Measurements from ENCODE around the gene KCTD19.
"Not testable (repeated sequence)": the region's sequence is repeated elsewhere in the genome, so short reads cannot be mapped to it uniquely, and the experiment has no call there.

KCTD19 gene

GRCh38 chr16:67326472-67327309, at the start of gene KCTD19, which contains the start of gene LRRC36:
Gene KCTD19 (minus strand): TSS chr16:67326741. CDS start chr16:67326707, 34 bp downstream.
Gene LRRC36 (plus strand): TSS chr16:67326815. CDS start chr16:67326863, 48 bp downstream.
- peak; percentile 37 to 39 for DNase-seq (ENCODE audit: low read depth in 2 of 2)

DNA sequence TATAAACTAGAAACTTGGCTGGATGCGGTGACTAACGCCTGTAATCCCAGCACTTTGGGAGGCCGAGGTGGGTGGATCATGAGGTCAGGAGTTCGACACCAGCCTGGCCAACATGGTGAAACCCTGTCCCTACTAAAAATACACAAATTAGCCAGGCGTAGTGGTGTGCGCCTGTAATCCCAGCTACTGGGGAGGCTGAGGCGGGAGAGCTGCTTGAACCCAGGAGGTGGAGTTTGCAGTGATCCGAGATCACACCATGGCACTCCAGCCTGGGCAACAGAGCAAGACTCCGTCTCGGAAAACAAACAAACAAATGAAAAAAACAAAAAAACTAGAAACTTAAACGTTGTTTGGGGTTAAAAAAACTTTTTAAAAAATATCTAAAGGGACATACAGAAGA, 49.5 kb upstream of the KCTD19 start:
- not testable (repeated sequence) for DNase-seq (ENCODE audit: low read depth in 2 of 2)

- no peak for DNase-seq (ENCODE audit: low read depth in 2 of 2)
These were observed 46.1 kb upstream of the KCTD19 start for GRCh38 chr16:67372664-67373063.

- DNase-seq (ENCODE audit: low read depth in 2 of 2): no peak
These were observed 44.1 kb upstream of the KCTD19 start for GRCh38 chr16:67370661-67371060.

DNA sequence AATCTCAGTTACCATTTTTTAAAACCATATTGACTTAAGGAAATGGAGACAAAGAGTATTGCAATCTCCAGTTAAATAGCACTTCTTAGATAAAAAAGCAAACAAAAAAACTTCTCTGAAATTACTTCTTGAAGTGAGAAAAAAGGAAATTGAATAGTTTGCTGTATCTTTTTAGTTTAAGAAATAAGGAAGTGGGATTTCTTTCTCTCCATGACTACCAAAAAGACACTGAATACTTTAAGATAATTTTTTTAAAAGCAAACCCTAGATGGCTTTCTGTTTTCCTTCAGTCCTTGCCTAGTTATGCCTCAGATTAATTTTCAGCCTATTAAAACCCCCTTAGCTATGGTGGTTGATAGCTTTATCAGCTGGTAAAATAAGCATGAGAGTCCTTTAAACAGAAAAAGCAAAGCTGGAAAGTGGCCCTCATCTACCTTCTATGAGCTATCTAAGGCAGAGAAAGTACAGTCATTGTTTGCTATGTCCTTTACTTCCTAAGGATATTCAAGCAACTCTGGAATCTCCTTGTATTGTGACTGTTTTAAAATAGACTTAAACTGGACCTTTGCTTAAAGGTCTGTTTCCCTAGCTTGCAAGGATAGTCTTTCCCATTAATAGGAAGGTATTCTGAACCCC, 38.2 kb upstream of the KCTD19 start:
- DNase-seq (ENCODE audit: low read depth in 2 of 2): no peak

DNA sequence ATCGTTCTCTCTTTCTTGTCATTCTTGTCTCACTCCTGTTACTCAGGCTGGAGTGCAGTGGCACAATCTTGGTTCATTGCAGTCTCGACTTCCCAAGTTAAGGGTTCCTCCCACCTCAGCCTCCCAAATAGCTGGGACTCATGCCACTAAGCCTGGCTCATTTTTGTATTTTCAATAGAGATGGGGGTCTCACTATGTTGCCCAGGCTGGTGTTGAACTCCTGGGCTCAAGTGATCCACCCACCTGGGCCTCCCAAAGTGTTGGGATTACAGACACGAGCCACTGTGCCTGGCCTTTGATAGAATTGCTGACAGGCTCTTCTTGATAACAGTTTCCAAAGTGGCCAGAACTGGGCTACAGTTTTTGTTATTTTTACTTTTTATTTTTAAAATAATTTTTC, 34.5 kb upstream of the KCTD19 start:
- DNase-seq (ENCODE audit: low read depth in 2 of 2): no peak

- not testable (repeated sequence) for DNase-seq (ENCODE audit: low read depth in 2 of 2)
These were observed 33.2 kb upstream of the KCTD19 start for GRCh38 chr16:67359540-67360269.

DNA sequence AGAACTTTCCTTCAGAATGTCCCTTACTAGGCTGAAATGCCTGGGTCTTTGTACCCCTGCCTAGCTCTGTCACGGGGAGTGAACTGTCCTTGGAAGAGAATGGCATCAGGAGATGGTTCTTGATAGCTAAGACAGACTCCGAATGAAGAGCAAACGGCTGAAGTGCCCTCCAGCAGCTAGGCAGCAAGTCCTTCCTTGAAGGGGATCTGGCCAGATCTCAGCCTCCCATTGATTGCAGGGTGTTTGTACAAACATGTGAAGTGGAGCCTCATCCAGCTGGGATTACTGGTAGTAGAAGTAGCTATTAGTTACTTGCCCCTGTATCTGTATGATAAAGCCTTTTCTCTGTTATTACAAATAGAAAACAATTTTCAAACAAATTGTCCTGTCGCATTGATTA, 31.0 kb upstream of the KCTD19 start:
- DNase-seq (ENCODE audit: low read depth in 2 of 2): no peak

- DNase-seq (ENCODE audit: low read depth in 2 of 2): no peak
These were observed 29.9 kb upstream of the KCTD19 start for GRCh38 chr16:67356396-67356795.

DNA sequence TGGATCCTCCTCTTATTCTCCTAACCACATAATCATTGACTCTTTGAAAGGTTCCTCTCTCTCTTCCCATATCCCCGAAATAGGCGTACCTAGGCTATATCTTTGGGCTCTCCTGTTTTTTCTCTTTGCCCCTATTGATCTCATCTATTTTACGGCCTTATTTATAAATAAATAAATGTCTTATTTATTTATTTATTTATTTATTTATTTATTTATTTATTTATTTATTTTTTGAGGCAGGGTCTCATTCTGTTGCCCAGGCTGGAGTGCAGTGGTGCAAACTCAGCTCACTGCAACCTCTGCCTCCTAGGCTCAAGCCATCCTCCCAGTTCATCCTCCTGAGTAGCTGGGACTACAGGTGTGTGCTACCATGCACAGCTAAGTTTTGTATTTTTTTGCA, 25.9 kb upstream of the KCTD19 start:
- not testable (repeated sequence) for DNase-seq (ENCODE audit: low read depth in 2 of 2)

GRCh38 chr16:67350324-67350723, 23.8 kb upstream of the KCTD19 start:
- no peak for DNase-seq (ENCODE audit: low read depth in 2 of 2)

DNA sequence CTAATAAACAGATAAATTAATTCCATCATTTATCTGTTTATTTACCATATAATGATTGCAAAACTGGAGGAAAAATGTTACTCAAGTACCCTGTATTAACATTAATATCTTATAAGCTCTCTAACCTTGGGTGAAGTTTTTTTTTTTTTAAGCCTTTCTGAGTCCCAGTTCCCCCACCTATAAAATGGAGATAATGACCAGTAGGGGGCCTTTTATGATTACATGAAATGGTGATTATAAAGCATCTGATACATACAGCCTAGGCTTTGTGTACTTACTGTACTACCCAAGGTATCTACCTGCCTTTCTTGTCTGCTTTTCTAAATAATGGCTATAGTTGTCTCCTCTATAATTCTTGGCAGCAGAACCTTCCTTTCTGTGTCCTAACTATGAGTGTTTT, 22.6 kb upstream of the KCTD19 start:
- DNase-seq (ENCODE audit: low read depth in 2 of 2): no peak

DNA sequence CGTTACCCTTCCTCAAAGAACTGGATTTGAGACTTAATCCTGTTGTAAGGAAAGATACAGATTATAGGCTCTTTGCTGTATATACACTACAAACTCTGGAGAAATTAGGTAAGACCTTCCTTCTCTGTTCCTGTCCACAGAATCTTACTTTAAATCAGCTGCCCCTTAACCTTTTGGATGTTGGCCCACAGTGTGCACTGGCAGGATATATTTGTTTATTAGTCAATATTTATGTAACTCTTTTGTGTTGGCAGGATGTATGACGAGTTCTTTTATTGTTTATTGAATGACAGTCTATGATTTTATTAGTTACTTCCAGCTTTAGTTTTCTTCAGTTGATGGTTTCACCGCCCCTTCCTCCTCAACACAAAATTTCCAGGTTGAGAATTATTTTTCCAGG, 19.8 kb upstream of the KCTD19 start:
- no peak for DNase-seq (ENCODE audit: low read depth in 2 of 2)

GRCh38 chr16:67345401-67345800, 18.9 kb upstream of the KCTD19 start:
- no peak for DNase-seq (ENCODE audit: low read depth in 2 of 2)

DNA sequence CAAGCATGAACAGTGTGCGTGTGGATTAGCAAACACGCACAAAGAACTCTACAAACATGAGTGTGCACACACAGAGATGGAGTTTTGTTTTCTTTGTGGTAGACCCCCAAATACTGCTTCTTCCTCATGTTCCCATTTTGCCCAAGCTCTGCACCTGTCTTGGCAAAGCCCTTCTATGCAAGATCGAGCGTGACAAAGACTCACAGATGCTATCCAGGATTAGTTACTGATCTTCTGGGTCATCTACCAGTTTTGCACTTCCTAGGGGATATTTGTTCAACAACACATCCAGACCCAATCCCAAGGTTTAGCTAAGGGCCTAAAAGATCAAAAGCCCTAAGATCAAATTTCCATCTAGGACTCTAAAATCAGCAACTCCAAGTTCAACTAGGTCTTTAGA, 16.1 kb upstream of the KCTD19 start:
- no peak for DNase-seq (ENCODE audit: low read depth in 2 of 2)

DNA sequence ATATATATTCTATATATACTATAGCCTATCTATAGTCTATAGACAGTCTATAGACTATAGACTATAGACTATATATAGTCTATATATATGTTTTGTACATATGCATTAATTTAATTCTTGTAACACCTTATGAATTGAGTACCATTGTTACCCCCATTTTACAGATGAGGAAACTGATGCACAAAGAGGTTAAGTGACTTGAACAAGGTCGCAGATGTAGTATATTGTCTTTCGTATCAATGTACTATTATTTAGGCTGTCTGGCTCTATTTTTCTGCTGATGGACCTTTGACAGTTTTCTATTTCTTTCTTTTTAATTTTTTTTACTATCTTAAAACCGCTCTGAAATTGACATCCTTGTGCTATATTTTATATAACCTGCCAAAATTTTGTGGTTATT, 14.7 kb upstream of the KCTD19 start:
- DNase-seq (ENCODE audit: low read depth in 2 of 2): no peak

DNA sequence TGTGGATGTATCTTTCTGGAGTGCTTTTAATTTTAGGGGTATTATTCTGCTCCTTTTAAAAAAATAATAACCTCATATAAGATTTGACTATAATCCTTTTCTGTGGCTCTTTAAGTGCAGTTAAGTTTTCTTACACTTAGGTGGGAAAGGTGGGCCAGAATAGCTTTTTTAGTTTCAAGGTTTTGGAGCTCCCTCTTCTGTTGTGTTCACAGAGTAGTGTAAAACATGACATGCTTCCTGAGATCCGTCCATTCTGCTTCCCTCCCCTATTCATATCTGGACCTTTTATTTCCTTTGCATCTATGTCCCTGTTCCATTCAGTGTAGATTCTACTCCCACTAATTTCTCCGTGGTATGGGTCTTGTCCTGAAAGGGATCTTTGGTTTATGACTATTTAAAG, 12.9 kb upstream of the KCTD19 start:
- DNase-seq (ENCODE audit: low read depth in 2 of 2): no peak

DNA sequence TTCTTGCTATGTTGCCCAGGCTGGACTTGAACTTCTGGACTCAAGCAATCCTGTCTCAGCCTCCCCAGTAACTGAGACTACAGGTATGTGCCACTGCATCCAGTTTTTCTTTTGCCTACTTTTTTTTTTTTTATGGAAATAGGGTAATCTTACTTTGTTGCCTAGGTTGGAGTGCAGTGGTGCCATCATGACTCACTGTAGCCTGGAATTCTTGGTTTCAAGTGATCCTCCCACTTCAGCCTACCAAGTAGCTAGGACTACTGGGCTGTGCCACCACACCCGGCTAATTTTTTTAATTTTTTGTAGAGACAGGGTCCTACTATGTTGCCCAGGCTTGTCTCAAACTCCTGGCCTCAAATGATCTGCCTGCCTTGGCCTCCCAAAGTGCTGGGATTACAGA, 10.1 kb upstream of the KCTD19 start:
- no peak for DNase-seq (ENCODE audit: low read depth in 2 of 2)

DNA sequence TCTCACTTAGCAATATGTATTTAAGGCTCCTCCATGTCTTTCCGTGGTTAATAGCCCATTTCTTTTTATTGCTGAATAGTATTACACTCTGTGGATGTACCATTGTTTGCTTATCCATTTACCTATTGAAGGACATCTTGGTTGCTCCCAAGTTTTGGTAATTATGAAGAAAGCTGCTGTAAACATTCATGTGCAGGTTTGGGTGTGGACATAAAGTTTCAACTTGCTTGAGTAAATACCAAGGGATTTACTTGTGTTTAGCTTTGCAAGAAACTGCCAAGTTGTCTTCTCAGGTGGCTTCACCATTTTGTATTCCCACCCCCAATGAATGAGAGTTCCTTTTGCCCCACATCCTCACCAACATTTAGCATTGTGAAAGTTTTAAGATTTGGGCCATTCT, 9.6 kb upstream of the KCTD19 start:
- no peak for DNase-seq (ENCODE audit: low read depth in 2 of 2)

GRCh38 chr16:67333315-67333714, 6.8 kb upstream of the KCTD19 start:
- DNase-seq (ENCODE audit: low read depth in 2 of 2): no peak

- no peak for DNase-seq (ENCODE audit: low read depth in 2 of 2)
These were observed 3.4 kb upstream of the KCTD19 start for GRCh38 chr16:67329901-67330300.

DNA sequence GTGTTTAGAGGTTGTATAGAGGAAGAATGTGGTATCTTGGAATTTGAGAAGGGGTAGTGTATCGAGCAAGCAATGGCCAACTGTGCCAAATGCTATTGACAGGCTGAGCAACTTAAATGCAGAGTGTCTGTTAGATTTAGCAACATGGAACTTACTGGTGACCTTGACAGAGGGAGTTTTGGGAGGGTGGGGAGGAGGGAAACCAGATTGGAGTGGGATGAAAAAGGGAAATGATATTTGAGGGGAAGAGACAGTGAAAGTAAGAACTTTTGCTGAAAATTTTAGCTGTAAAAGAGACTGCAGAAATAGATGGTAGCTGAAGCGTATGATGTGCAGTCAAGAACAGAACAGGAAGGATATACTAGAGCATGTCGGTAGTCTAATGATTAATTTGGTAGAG, 1.2 kb upstream of the KCTD19 start:
- DNase-seq (ENCODE audit: low read depth in 2 of 2): no peak

DNA sequence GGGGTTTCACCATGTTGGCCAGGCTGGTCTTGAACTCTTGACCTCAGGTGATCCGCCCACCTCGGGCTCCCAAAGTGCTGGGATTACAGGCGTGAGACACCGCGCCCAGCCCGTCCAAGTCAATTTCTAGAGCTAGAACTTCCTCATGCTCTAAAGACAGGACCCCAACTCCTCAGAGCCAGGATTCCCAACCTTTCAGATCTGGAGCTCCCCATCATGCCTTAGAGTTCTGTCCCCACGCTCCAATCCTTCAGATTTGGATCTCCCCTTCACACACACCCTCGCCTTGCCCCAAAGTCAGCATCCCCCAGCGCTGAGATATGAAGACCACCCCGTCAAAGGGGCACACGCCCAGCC, 448 bp downstream of the KCTD19 start:
- DNase-seq (ENCODE audit: low read depth in 2 of 2): no peak

All from stimulated activated CD8-positive, alpha-beta memory T cell treated with anti-CD3 and anti-CD28 coated beads, Interleukin-2, amount 100 ng/mL, for 1 hour (primary cell).